Brain pericyte (primary cell): ENCODE data around the gene SVIP.
A peak's percentile ranks its signal among the peaks of the same experiment; 100 is the strongest.

Experiments
- DNase-seq: peaks from one replicate; pipeline ENCODE4 v3.0.0-alpha.2; 2012; ENCODE audit warnings: low read depth, low spot score

Gene SVIP

GRCh38 chr11:22829231-22830081 is at the start of gene SVIP:
SVIP (minus strand) TSS chr11:22829801; CDS start chr11:22829748, 53 bp downstream.
- peak; percentile 73 for DNase-seq

DNA sequence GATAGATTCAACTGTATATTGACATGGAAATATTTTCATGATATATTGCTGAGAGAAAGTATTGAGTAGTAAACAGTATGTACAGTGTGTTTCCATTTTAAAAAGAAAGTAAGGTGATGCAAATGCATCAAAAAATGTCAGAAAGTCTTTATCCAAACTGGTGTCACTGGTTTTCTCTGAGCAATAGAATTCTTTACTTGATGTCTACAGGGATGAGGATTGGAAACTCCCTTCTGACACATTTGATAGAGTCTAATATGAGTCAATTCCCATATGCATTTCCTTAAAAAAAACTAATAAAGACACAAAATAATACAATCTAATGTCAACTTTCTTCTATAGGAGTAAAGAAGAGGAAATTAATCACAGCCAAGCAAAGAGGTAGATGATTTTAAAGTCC is 49.0 kb upstream of the SVIP start:
- no peak for DNase-seq

DNA sequence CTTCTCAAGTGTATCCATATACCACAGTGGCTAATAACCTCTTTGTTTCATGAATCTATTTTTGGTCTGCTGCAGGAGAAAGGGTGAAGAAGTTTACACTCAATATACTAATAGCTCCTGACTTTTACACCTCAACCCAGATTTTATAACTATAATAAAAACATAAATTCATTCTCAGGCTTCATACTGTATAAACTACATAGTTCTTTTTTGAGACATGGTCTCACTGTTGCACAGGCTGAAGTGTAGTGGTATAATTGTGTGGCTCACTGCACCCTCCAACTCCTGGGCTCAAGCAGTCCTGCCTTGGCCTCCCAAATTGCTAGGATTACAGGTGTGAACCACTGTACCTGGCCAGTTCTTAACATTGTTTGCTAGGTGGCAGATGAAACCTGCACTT is 48.4 kb upstream of the SVIP start:
- DNase-seq, result no peak

DNA sequence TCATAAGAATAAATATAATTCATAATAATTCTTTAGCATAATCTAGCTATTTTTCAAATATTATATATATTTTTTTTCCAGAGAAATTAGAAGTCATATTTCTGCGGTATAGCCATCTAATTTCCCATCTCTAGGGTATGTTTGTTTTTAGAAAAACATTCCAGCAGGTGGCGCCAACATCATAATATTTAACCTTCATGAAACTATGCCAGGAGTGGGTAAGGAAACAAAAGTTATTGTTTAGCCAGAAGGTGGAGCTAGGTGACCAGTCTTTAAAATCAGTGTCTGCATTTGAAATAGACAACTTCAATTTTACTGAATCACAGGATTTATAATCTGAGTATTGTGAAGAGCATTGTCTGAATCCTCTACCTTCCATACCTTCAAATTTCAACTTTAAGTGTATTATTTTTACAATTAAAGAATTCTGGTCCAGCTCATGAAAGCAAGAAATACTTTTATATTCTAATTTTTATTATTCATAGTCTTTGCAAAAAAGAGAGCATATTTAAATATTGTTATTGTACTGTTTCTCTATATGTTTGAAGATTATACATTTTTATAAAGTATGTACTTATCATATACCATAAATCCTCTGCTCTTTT is 46.4 kb upstream of the SVIP start:
- peak; percentile 51 for DNase-seq

DNA sequence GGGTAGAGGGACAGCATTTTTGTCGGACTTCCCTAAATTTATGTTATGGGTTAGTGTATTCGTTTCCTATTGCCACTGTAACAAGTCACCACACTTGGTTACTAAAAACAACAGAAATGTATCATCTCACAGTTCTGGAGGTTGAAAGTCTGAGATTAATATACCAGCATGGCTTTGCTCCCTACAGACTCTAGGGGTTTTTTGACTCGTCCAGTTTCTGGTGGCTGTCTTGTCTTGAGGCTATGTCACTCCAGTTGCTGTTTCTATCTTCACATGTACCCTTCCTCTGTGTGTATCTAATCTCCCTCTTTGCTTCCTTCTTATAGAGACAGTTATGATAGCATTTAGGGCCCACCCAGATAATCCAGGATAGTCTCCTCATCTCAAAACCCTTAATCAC is 39.7 kb upstream of the SVIP start:
- no peak for DNase-seq

GRCh38 chr11:22860241-22860640 is 30.6 kb upstream of the SVIP start, which contains the start of gene CCDC179:
CCDC179 (minus strand) TSS chr11:22860474; CDS start chr11:22860421, 53 bp downstream.
- no peak for DNase-seq

DNA sequence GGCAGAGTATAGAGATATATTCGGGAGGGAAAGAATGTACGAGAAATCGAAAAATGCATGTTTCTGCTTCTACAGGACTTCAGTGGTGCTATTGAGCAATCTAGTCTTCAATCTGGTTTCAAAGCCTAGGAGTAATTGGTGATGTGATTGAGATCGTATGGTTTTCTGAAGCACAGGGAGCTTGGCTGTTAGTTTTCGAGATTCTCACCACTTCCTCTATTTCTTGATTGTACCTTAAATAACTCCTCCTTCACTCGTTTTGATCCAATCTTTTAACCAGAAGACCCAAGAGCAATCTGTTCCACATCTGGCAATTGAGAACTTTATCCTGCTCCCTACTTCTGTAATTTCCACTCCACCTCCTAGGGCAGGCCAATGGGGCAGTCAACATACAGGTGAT is 30.2 kb upstream of the SVIP start:
- DNase-seq, result no peak

DNA sequence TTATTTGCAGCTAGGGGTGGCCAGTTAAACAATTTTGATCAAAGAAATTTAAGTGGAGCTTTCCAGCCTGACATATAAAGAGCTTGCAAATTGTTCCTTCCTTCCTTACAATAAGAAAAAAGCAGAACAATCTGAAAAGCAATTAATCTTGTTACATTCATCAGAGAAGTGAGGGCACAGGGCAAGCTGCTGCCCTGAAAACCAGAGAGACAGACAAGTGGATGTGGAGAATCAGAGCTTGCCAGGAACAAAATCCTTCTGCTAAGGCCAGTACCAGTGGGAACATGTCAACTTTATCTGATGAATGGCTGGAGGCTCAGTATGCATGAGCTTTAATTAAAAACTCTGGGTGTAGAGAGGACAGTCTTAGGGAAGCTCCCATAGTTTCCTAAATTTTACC is 21.9 kb upstream of the SVIP start:
- DNase-seq, result no peak

DNA sequence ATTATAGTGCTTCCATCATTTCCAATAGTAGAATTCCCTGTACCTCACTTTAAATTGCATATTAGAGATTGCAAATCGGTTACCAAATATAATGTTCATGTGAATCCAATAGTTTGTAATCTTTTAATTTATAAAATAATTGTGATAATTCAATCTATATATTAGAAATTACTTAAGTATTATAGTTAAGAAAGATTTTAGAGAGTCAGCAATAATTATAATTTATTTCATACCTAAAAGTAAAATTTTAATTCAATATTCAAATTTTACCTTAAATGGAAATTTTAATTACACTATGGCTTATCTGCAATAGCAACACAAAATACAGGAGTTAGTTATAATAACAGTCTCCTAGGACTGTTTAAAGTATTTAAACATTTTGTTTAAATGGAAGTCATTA is 17.1 kb upstream of the SVIP start:
- no peak for DNase-seq

GRCh38 chr11:22832315-22833015 is 2.9 kb upstream of the SVIP start:
- no peak for DNase-seq

DNA sequence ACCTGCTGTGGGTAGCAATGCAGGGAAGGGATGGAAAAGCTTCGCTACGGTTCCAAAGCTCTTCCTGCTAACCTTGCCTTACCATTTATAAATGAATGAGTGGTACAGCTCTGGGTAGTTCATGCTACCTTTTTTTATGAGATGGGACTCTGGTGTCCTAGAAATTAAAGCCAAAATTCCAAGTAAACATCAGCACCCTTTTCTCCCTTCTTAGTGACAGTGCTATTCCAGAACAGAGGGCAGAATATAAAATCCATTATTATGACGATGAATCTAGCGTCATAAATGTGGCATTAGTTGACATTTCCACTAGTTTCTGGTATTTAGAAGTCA is 447 bp upstream of the SVIP start:
- DNase-seq, result no peak

DNA sequence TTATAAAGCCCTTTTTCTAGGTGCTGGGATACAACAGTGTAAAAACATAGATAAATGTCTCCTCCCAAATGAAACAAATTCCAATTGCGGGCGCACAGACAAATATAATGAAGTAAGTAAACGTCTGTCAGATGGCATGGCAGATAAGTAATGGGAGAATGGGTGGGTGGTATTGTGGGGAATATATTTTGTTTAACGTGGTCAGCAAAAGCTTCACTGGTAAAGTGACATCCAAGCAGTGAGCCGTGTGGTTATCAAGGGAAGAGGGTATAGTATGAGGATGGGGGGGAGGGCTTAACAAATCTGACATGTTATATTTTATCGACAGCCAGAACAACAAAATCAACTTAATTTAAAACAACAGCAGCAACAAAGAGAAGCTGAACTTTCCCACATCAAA is 1.2 kb downstream of the SVIP start:
- no peak for DNase-seq

GRCh38 chr11:22822203-22822602 is 7.4 kb downstream of the SVIP start:
- DNase-seq, result no peak

GRCh38 chr11:22809893-22810292 is 19.7 kb downstream of the SVIP start:
- no peak for DNase-seq

- DNase-seq, result no peak
Measured at GRCh38 chr11:22808571-22809197, 20.9 kb downstream of the SVIP start.

DNA sequence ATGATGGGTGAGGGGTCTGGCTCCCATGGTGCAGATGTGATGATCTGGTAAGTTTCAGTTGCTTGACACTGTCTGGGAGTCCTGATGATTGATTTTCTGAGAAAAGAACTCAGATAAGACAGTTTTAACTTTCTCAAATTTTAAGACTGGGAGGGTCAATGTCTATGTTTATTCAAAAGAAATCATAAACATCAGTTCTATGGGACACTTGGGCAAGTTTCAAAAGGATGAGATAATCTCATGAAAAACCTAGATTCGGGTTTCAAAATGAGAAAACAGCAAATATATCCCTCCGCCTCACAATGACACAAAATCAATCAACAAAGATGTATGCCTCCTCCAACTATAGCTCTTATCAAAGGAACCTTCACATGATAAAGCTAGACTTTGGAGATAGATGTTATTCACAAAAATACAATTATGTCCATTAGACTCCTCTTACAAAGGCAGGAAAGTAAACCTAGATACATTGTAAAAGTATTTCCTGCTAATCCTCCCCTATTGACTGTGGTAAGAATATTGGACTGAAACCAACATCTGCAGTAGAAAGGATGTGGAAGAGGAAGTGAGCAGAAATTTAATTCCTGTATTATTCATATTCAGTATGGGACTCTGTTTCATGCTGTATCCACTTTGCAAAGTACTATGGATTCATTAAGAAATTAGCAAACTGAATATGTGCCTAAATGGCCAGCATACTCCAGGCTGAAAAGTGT is 21.6 kb downstream of the SVIP start:
- DNase-seq, result no peak

DNA sequence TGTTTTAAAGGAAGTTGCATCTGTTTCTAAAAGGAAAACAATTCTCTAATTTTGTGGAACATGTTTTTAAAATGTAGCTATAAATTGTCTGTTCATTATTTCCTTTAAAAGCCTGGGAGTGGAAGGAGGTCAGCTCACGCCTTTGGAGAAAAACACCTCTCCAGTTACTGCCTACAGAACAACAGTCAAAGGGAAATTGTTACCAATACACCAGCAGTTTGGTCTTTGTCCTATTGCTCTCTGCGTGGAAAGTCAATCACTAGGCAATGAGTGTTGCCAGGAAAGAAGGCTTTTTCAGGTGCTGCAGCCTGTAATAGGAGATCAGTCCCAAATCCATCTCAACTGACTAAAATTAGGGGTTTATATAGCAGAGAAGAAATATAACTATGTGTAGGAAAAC is 22.2 kb downstream of the SVIP start:
- DNase-seq, result no peak

GRCh38 chr11:22802861-22803260 is 26.7 kb downstream of the SVIP start:
- DNase-seq, result no peak

- DNase-seq, result no peak
Measured at GRCh38 chr11:22800482-22800881, 29.1 kb downstream of the SVIP start.

DNA sequence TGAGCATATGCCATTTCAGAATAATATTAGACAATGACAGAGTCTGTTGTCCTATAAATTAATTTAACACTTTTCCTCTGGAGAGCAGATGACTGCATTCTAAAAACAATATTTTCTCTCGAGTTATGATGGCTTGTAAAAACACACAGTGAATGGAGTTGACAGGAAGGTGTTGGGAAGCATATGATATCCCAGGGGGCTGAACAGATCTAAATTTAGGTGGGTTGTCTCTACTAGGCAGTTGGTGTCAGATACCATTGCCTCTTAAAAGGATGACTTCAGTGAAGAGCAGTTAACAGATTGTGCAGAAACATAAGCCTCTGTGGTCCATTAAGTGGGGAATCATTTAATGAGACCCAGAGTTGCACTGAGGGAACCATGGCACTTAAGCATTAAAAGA is 30.7 kb downstream of the SVIP start:
- DNase-seq, result no peak

GRCh38 chr11:22797047-22797446 is 32.6 kb downstream of the SVIP start:
- DNase-seq, result no peak

GRCh38 chr11:22795914-22796313 is 33.7 kb downstream of the SVIP start:
- no peak for DNase-seq
